ENCODE results near the gene USF1. TPM values are rescaled to one million over a fixed set of nuclear protein-coding genes. Genes with fewer than 3 reads are reported as not detected.
"Not testable (repeated sequence)": the region's sequence is repeated elsewhere in the genome, so short reads cannot be mapped to it uniquely, and the experiment has no call there.

Gene USF1
- total RNA-seq, 1 donor from 2014 or later: 61.1 TPM

GRCh38 chr1:161019111-161019660, 26.6 kb downstream of the USF1 start:
- not testable (repeated sequence) for DNase-seq (ENCODE audit: low read depth)

- DNase-seq (ENCODE audit: low read depth): no peak
Observed at GRCh38 chr1:161018631-161018930, 27.2 kb downstream of the USF1 start.

- no peak for DNase-seq (ENCODE audit: low read depth)
Observed at GRCh38 chr1:161017756-161018630, 27.8 kb downstream of the USF1 start.

- DNase-seq (ENCODE audit: low read depth): not testable (repeated sequence)
Observed at GRCh38 chr1:161017181-161017580, 28.6 kb downstream of the USF1 start.

- DNase-seq (ENCODE audit: low read depth): peak; percentile 63
Observed at GRCh38 chr1:161016683-161017082, 29.1 kb downstream of the USF1 start.

- DNase-seq (ENCODE audit: low read depth): peak; percentile 84
Observed at GRCh38 chr1:161013488-161014230, 32.1 kb downstream of the USF1 start.

- DNase-seq (ENCODE audit: low read depth): peak; percentile 33
Observed at GRCh38 chr1:161013131-161013487, 32.7 kb downstream of the USF1 start.

GRCh38 chr1:161012420-161012819, 33.4 kb downstream of the USF1 start:
- DNase-seq (ENCODE audit: low read depth): no peak

- no peak for DNase-seq (ENCODE audit: low read depth)
Observed at GRCh38 chr1:161009602-161010211, 36.1 kb downstream of the USF1 start.

- DNase-seq (ENCODE audit: low read depth): peak; percentile 72
Observed at GRCh38 chr1:161008869-161009510, 36.8 kb downstream of the USF1 start.

GRCh38 chr1:161007369-161007768, 38.4 kb downstream of the USF1 start:
- no peak for DNase-seq (ENCODE audit: low read depth)

- DNase-seq (ENCODE audit: low read depth): no peak
Observed at GRCh38 chr1:161006563-161006962, 39.2 kb downstream of the USF1 start.

GRCh38 chr1:161001525-161001924, 44.3 kb downstream of the USF1 start:
- no peak for DNase-seq (ENCODE audit: low read depth)

GRCh38 chr1:161000736-161001480, 44.9 kb downstream of the USF1 start:
- no peak for DNase-seq (ENCODE audit: low read depth)

GRCh38 chr1:160999376-160999775, 46.4 kb downstream of the USF1 start:
- DNase-seq (ENCODE audit: low read depth): no peak

GRCh38 chr1:160997323-160998038, 48.3 kb downstream of the USF1 start:
- peak; percentile 61 for DNase-seq (ENCODE audit: low read depth)

- peak; percentile 97 for DNase-seq (ENCODE audit: low read depth)
Observed at GRCh38 chr1:160996178-160996577, 49.6 kb downstream of the USF1 start.

- DNase-seq (ENCODE audit: low read depth): peak; percentile 39
Observed at GRCh38 chr1:160993544-160994193, 52.1 kb downstream of the USF1 start.

GRCh38 chr1:160992036-160992435, 53.7 kb downstream of the USF1 start:
- not testable (repeated sequence) for DNase-seq (ENCODE audit: low read depth)

Measured in renal cortical epithelial cell (primary cell).